HG03439 (cell line): ENCODE measurements around the gene DECR2.
"Not testable (repeated sequence)": the region's sequence is repeated elsewhere in the genome, so short reads cannot be mapped to it uniquely, and the experiment has no call there.

Source experiments
- ATAC-seq: cut with Tn5 transposase; IDR thresholded peaks from one replicate; pipeline ENCODE4 v1.9.1; 2021; ENCODE audit warnings: mild to moderate bottlenecking, moderate library complexity; ENCODE audit not compliant: unreplicated experiment

Gene DECR2

GRCh38 chr16:401468-402348 is at the start of gene DECR2:
DECR2 (plus strand) TSS chr16:401885; CDS start chr16:401964, 79 bp downstream.
- peak; percentile 54 for ATAC-seq

- ATAC-seq, result peak; percentile 55
Observed at GRCh38 chr16:352547-353403, 48.9 kb upstream of the DECR2 start, which contains the start of gene AXIN1. AXIN1 (minus strand) TSS chr16:352723; CDS start chr16:347025, 5,698 bp downstream.

- ATAC-seq, result peak; percentile 6
Observed at GRCh38 chr16:353404-354290, 48.0 kb upstream of the DECR2 start.

- no peak for ATAC-seq
Observed at GRCh38 chr16:354291-354881, 47.3 kb upstream of the DECR2 start.

- ATAC-seq, result no peak
Observed at GRCh38 chr16:354971-355461, 46.7 kb upstream of the DECR2 start.

GRCh38 chr16:356741-357140 is 44.9 kb upstream of the DECR2 start:
- ATAC-seq, result no peak

GRCh38 chr16:359067-359763 is 42.5 kb upstream of the DECR2 start:
- no peak for ATAC-seq

GRCh38 chr16:359871-360697 is 41.6 kb upstream of the DECR2 start:
- ATAC-seq, result no peak

GRCh38 chr16:360698-361336 is 40.9 kb upstream of the DECR2 start:
- no peak for ATAC-seq

GRCh38 chr16:361341-361871 is 40.3 kb upstream of the DECR2 start:
- no peak for ATAC-seq

- no peak for ATAC-seq
Observed at GRCh38 chr16:361872-362701, 39.6 kb upstream of the DECR2 start.

GRCh38 chr16:362702-362999 is 39.0 kb upstream of the DECR2 start:
- ATAC-seq, result not testable (repeated sequence)

GRCh38 chr16:363110-363765 is 38.4 kb upstream of the DECR2 start:
- no peak for ATAC-seq

GRCh38 chr16:363766-364490 is 37.8 kb upstream of the DECR2 start:
- no peak for ATAC-seq

- no peak for ATAC-seq
Observed at GRCh38 chr16:364595-365491, 36.8 kb upstream of the DECR2 start.
